Body of pancreas (tissue), 4 donors: ENCODE measurements around the gene KCTD3. TPM values are rescaled to one million over a fixed set of nuclear protein-coding genes. Genes with fewer than 3 reads are reported as not detected.

ENCODE experiments used
- ATAC-seq: fragments of 150-250 bp; one replicate; pipeline ENCODE4 v1.9.1; 2016
- DNase-seq, 4 donors: peaks; one replicate each; pipeline ENCODE4 v3.0.0-alpha.2; 2019
- H3K27ac ChIP-seq, 4 donors: fragments of 200-600 bp; sonication (generic); 1 replicate in 3 of 4; 2 replicates in 1 of 4; pipeline versions ENCODE4 v1.5.1 to v1.6.1; 2016 to 2019; ENCODE audit warnings: mild to moderate bottlenecking in 1 of 4, mixed read lengths in 1 of 4, moderate library complexity in 1 of 4
- H3K27me3 ChIP-seq, 2 donors: fragments of 200-600 bp; sonication (generic); one replicate each; pipeline ENCODE4 v1.6.0; 2016; ENCODE audit warnings: mild to moderate bottlenecking in 1 of 2
- H3K36me3 ChIP-seq, 2 donors: fragments of 200-600 bp; sonication (generic); replicated peaks in 1 of 2; 2 replicates each; pipeline ENCODE4 v1.5.1; 2016; ENCODE audit warnings: low read depth in 2 of 2; ENCODE audit not compliant: insufficient read depth in 1 of 2
- H3K4me1 ChIP-seq: fragments of 200-600 bp; sonication (generic); one replicate; pipeline ENCODE4 v1.6.0; 2016
- H3K4me3 ChIP-seq, 2 donors: fragments of 200-600 bp; sonication (generic); 1 replicate in 1 of 2; 2 replicates in 1 of 2; pipeline ENCODE4 v1.5.1; 2016 to 2019
- H3K9me3 ChIP-seq, 3 donors: fragments of 200-600 bp; sonication (generic); 1 replicate in 2 of 3; 2 replicates in 1 of 3; pipeline ENCODE4 v1.5.1; 2016
- CTCF ChIP-seq, 7 experiments: fragments of 450-650 bp in 4 of 7; fragments of 200-600 bp in 3 of 7; sonication (generic) in 3 of 7; IDR thresholded peaks; one replicate each; pipeline ENCODE4 v1.5.1; 2016 to 2019; ENCODE audit warnings: antibody characterized with exemption in 7 of 7
- POLR2A ChIP-seq, 3 donors: fragments of 450-650 bp; IDR thresholded peaks; one replicate each; pipeline ENCODE4 v1.6.1; 2016; ENCODE audit warnings: antibody characterized with exemption in 3 of 3, mild to moderate bottlenecking in 2 of 3
- WGBS, 2 donors: methylation state at CpG; one replicate each; pipeline ENCODE4 v1.1.5; 2017; 5-methylcytosine and 5-hydroxymethylcytosine counted together
- intact Hi-C: fragments of 100-400 bp; cut with DNase I; formaldehyde crosslinking; loops from one replicate; pipeline ENCODE4 v1.15.1; 2023
- total RNA-seq, 2 donors: library from RNA; depleted of rRNA; stranded (reverse); fragments of >200 nt; gene quantifications; one replicate each; pipeline ENCODE4 v1.1.0, GENCODE V29; 2016

KCTD3 gene
- total RNA-seq, 2 donors from 2014 or later: 31.6 to 38.7 TPM

GRCh38 chr1:215594640-215595039 lies 27.5 kb downstream of the KCTD3 start:
- ATAC-seq (no peak), DNase-seq (no peak)
- intact Hi-C loops: no loop called here
- H3K27ac ChIP-seq: no peak overlapping the region
- no peaks in the 10 kb centered on the region for H3K27me3 ChIP-seq
- H3K4me3 ChIP-seq: no peak overlapping the region
- TF ChIP-seq CTCF (IDR thresholded peaks at IDR 0.05) (no peak), POLR2A (IDR thresholded peaks at IDR 0.05) (no peak)
- peaks cover 0 to 3% of the 10 kb centered on the region in 2 donors for H3K36me3 ChIP-seq
- H3K9me3 ChIP-seq: no peaks in the 10 kb centered on the region
- 59 to 67% methylated on average over 3 of the region's 3 CpGs for WGBS, 2 donors
- H3K4me1 ChIP-seq: peaks cover 16% of the 10 kb centered on the region

- no peak overlapping the region for H3K27ac ChIP-seq
- intact Hi-C loops: no loop called here
- H3K4me3 ChIP-seq: no peak overlapping the region
- ATAC-seq: no peak
- no peaks in the 10 kb centered on the region for H3K9me3 ChIP-seq
- no peaks in the 10 kb centered on the region for H3K27me3 ChIP-seq
- no peak for TF ChIP-seq POLR2A (IDR thresholded peaks at IDR 0.05)
- TF ChIP-seq CTCF (IDR thresholded peaks at IDR 0.05): no peak
- DNase-seq: no peak
- 63 to 84% methylated on average over 2 of the region's 2 CpGs for WGBS, 2 donors
- H3K36me3 ChIP-seq: peaks cover 0 to 3% of the 10 kb centered on the region in 2 donors
- peaks cover 17% of the 10 kb centered on the region for H3K4me1 ChIP-seq
These were observed 28.1 kb downstream of the KCTD3 start for GRCh38 chr1:215595231-215595630.

- intact Hi-C loops: no loop called here
These were observed 30.9 kb downstream of the KCTD3 start for GRCh38 chr1:215597961-215598360.

GRCh38 chr1:215599418-215600074 lies 32.4 kb downstream of the KCTD3 start:
- Histone ChIP-seq H3K4me3 (no peak overlapping the region), H3K27me3 (no peaks in the 10 kb centered on the region), H3K9me3 (no peaks in the 10 kb centered on the region), H3K27ac (no peak overlapping the region), H3K4me1 (peaks cover 18% of the 10 kb centered on the region), H3K36me3 (peaks cover 0 to 3% of the 10 kb centered on the region in 2 donors)
- 63 to 72% methylated on average over 3 of the region's 3 CpGs for WGBS, 2 donors
- intact Hi-C loops: no loop called here
- ATAC-seq (no peak), DNase-seq (no peak)
- TF ChIP-seq POLR2A (IDR thresholded peaks at IDR 0.05) (no peak), CTCF (IDR thresholded peaks at IDR 0.05) (no peak)

More at GRCh38 chr1:215597961-215598360, 30.9 kb downstream of the KCTD3 start:
- Histone ChIP-seq H3K36me3 (peaks cover 0 to 3% of the 10 kb centered on the region in 2 donors), H3K9me3 (no peaks in the 10 kb centered on the region), H3K27me3 (no peaks in the 10 kb centered on the region), H3K4me1 (peaks cover 24% of the 10 kb centered on the region), H3K4me3 (no peak overlapping the region), H3K27ac (no peak overlapping the region)
- no peak for DNase-seq
- TF ChIP-seq CTCF (IDR thresholded peaks at IDR 0.05): no peak
- no peak for ATAC-seq

GRCh38 chr1:215600258-215600792 lies 33.2 kb downstream of the KCTD3 start:
- Histone ChIP-seq H3K4me1 (peaks cover 11% of the 10 kb centered on the region), H3K4me3 (no peak overlapping the region), H3K27ac (no peak overlapping the region), H3K36me3 (peaks cover 0 to 3% of the 10 kb centered on the region in 2 donors), H3K27me3 (no peaks in the 10 kb centered on the region), H3K9me3 (no peaks in the 10 kb centered on the region)
- DNase-seq: no peak
- intact Hi-C loops: no loop called here
- ATAC-seq: no peak
- TF ChIP-seq POLR2A (IDR thresholded peaks at IDR 0.05): no peak
- no peak for TF ChIP-seq CTCF (IDR thresholded peaks at IDR 0.05)
